HepG2 (cell line): ENCODE results near the gene SMARCB1. TPM values are rescaled to one million over a fixed set of nuclear protein-coding genes. Genes with fewer than 3 reads are reported as not detected.

ENCODE experiments used
- ATAC-seq: fragments of 200-7000 bp; cut with Tn5 transposase; 3 replicates; pipeline ENCODE4 v1.9.1; 2020; ENCODE audit warnings: mild to moderate bottlenecking, moderate library complexity
- BruUV-seq: library from RNA; stranded (reverse); fragments of 400-500 nt; replicated peaks from 2 replicates; lab custom pipeline; 2021; lab: Mats Ljungman, UMichigan
- CTCF ChIA-PET: fragments of 300-600 bp; formaldehyde crosslinking; extraction: SDS; loops from one replicate; lab custom pipeline; 2021; ENCODE audit warnings: low total read pairs, inconsistent platforms, low intra/inter-chr PET ratio; lab: Yijun Ruan, JAX
- POLR2A ChIA-PET: fragments of 350-600 bp; sonication (Branson Sonifier 250); formaldehyde crosslinking; loops from one replicate; lab custom pipeline; 2020; ENCODE audit warnings: antibody characterized with exemption, inconsistent platforms; lab: Yijun Ruan, JAX
- DNase-seq: peaks from one replicate; pipeline ENCODE4 v3.0.0-alpha.2; 2015; ENCODE audit warnings: low spot score
- FAIRE-seq: peaks from 3 replicates; lab custom pipeline; 2011; peaks lifted over from hg19 to GRCh38; lab: Jason Lieb, UNC
- H2AFZ ChIP-seq: one replicate; pipeline ENCODE4 v1.6.1; 2011; ENCODE audit warnings: low read length, inconsistent platforms
- H3K27ac ChIP-seq: fragments of 300-600 bp; 3 replicates; pipeline ENCODE4 v1.8.0; 2011; ENCODE audit warnings: mixed run types, mild to moderate bottlenecking, mixed read lengths, low read length, inconsistent platforms; ENCODE audit not compliant: insufficient read depth; ENCODE audit errors: extremely low read length
- H3K27me3 ChIP-seq, 2 experiments: fragments of 200-600 bp in 1 of 2; 2 replicates in 1 of 2; 3 replicates in 1 of 2; pipeline versions ENCODE4 v1.6.0 to v1.8.0; 2011; ENCODE audit warnings: low read length in 2 of 2, mild to moderate bottlenecking in 2 of 2, moderate library complexity in 2 of 2, inconsistent platforms in 1 of 2; ENCODE audit not compliant: insufficient read depth in 2 of 2, control insufficient read depth in 1 of 2
- H3K36me3 ChIP-seq, 2 experiments: fragments of 200-600 bp in 1 of 2; replicated peaks in 1 of 2; 2 replicates in 1 of 2; 3 replicates in 1 of 2; pipeline versions ENCODE4 v1.5.1 to v1.8.0; 2011; ENCODE audit warnings: low read length in 2 of 2, inconsistent platforms in 1 of 2; ENCODE audit not compliant: insufficient read depth in 2 of 2, control insufficient read depth in 1 of 2
- H3K4me1 ChIP-seq: 2 replicates; pipeline ENCODE4 v1.5.1; 2012; ENCODE audit warnings: low read length, inconsistent platforms; ENCODE audit not compliant: insufficient read depth
- H3K4me2 ChIP-seq: 2 replicates; pipeline ENCODE4 v1.6.0; 2011; ENCODE audit warnings: low read depth, low read length, inconsistent platforms
- H3K4me3 ChIP-seq, 3 experiments: fragments of 200-600 bp in 1 of 3; sonication (generic), shearing (Covaris generic) in 1 of 3; replicated peaks in 1 of 3; 2 replicates each; pipeline ENCODE4 v1.5.1; 2011 to 2016; ENCODE audit warnings: low read length in 3 of 3, inconsistent platforms in 2 of 3, low read depth in 2 of 3, mild to moderate bottlenecking in 2 of 3, control low read depth in 1 of 3, mixed read lengths in 1 of 3; ENCODE audit not compliant: insufficient read depth in 1 of 3
- H3K79me2 ChIP-seq: one replicate; pipeline ENCODE4 v1.6.1; 2011; ENCODE audit warnings: low read length, inconsistent platforms; ENCODE audit not compliant: insufficient read depth
- H3K9ac ChIP-seq: 2 replicates; pipeline ENCODE4 v1.6.0; 2011; ENCODE audit warnings: mild to moderate bottlenecking, low read depth, low read length, inconsistent platforms; ENCODE audit not compliant: insufficient read depth
- H3K9me3 ChIP-seq: 2 replicates; pipeline ENCODE4 v1.5.1; 2012; ENCODE audit warnings: mild to moderate bottlenecking, low read length
- H4K20me1 ChIP-seq: 2 replicates; pipeline ENCODE4 v1.6.0; 2011; ENCODE audit warnings: inconsistent platforms, mild to moderate bottlenecking, low read length, moderate library complexity; ENCODE audit not compliant: insufficient read depth
- HDAC6 ChIP-seq: fragments of 200-600 bp; sonication (generic); IDR thresholded peaks from 2 replicates; pipeline ENCODE4 v1.7.0; 2017; ENCODE audit warnings: mild to moderate bottlenecking, antibody characterized with exemption, low read length, low read depth
- RCOR2 ChIP-seq: IDR thresholded peaks from 2 replicates; pipeline ENCODE4 v1.6.1; 2016; ENCODE audit warnings: missing biosample characterization, missing genetic modification reagents
- SRSF9 ChIP-seq: fragments of 200-400 bp; formaldehyde crosslinking; IDR thresholded peaks from 2 replicates; pipeline ENCODE4 v1.6.1; 2018; ENCODE audit warnings: borderline replicate concordance, mild to moderate bottlenecking, low read depth, low read length; ENCODE audit not compliant: insufficient read depth, poor library complexity, severe bottlenecking
- TAF1 ChIP-seq: sonication (generic); formaldehyde crosslinking; IDR thresholded peaks from 2 replicates; pipeline ENCODE4 v1.4.0; 2020; ENCODE audit warnings: missing genetic modification reagents
- TBP ChIP-seq: sonication (generic); formaldehyde crosslinking; IDR thresholded peaks from 2 replicates; pipeline ENCODE4 v1.5.0; 2020; ENCODE audit warnings: missing genetic modification reagents
- U2AF1 ChIP-seq: fragments of 200-400 bp; formaldehyde crosslinking; optimal IDR thresholded peaks from 2 replicates; pipeline ENCODE3; 2017; ENCODE audit warnings: mild to moderate bottlenecking, low read depth, low read length
- ZNF672 ChIP-seq: sonication (generic); formaldehyde crosslinking; IDR thresholded peaks from 2 replicates; pipeline ENCODE4 v1.8.1; 2022; ENCODE audit warnings: missing genetic modification reagents
- ZNF710 ChIP-seq: sonication (generic); formaldehyde crosslinking; IDR thresholded peaks from 2 replicates; pipeline ENCODE4 v1.5.0; 2020; ENCODE audit warnings: mild to moderate bottlenecking, missing genetic modification reagents, borderline replicate concordance
- ZNF790 ChIP-seq: sonication (generic); formaldehyde crosslinking; IDR thresholded peaks from 2 replicates; pipeline ENCODE4 v1.8.0; 2022; ENCODE audit warnings: missing genetic modification reagents, mild to moderate bottlenecking, borderline replicate concordance
- ZNF883 ChIP-seq: sonication (generic); formaldehyde crosslinking; IDR thresholded peaks from 2 replicates; pipeline ENCODE4 v1.5.1; 2020; ENCODE audit warnings: mild to moderate bottlenecking, missing genetic modification reagents; ENCODE audit errors: not compliant biosample characterization
- ZSCAN30 ChIP-seq: sonication (generic); formaldehyde crosslinking; IDR thresholded peaks from 2 replicates; pipeline ENCODE4 v1.5.0; 2020; ENCODE audit warnings: mild to moderate bottlenecking, missing genetic modification reagents
- WGBS: methylation state at CpG from one replicate; pipeline ENCODE4 v1.1.6; 2017; ENCODE audit warnings: low lambda C conversion rate; 5-methylcytosine and 5-hydroxymethylcytosine counted together
- in situ Hi-C: cut with HindIII; loops from 2 replicates; pipeline ENCODE4 v1.10.0; 2017; ENCODE audit warnings: low pct_unique_long_range_greater_than_20kb; ENCODE audit not compliant: extremely low pct_ligation_motif_present
- intact Hi-C: fragments of 100-400 bp; cut with micrococcal nuclease; formaldehyde crosslinking; loops from one replicate; pipeline ENCODE4 v1.10.0; 2022; ENCODE audit not compliant: unreplicated experiment
- polyA plus RNA-seq, 8 experiments: library from polyadenylated mRNA; depleted of rRNA in 3 of 8; stranded (reverse) in 7 of 8; unstranded in 1 of 8; fragments of >200 nt; fragmentation: Illumina TruSeq in 4 of 8; extraction: Trizol in 4 of 8; gene quantifications; 2 replicates each; pipeline versions ENCODE4 v1.2.1 to v1.2.3, GENCODE V29; 2011 to 2016; ENCODE audit warnings: low read depth in 4 of 8, missing spikeins in 1 of 8, mixed read lengths in 1 of 8; ENCODE audit not compliant: insufficient read depth in 1 of 8
- total RNA-seq, 5 experiments: library from RNA; depleted of rRNA; stranded (reverse); fragments of >200 nt; fragmentation: Illumina TruSeq; extraction: Trizol; gene quantifications; 2 replicates each; pipeline ENCODE4 v1.2.3, GENCODE V29; 2016; ENCODE audit warnings: low read depth in 1 of 5
- TF ChIP-seq, protein P1 (sequence below): sonication (generic); formaldehyde crosslinking; conservative IDR thresholded peaks from 2 replicates; pipeline ENCODE4 v1.5.0; 2020; ENCODE audit warnings: missing genetic modification reagents
- TF ChIP-seq, protein P2 (sequence below): sonication (generic); formaldehyde crosslinking; IDR thresholded peaks from 2 replicates; pipeline ENCODE4 v1.5.0; 2020; ENCODE audit warnings: mild to moderate bottlenecking, missing genetic modification reagents, borderline replicate concordance

Gene SMARCB1
- total and polyA plus RNA-seq, 2 of the 13 experiments (the other 11 are each of a cell fraction or from before 2014, with no cell fraction given): 74.0 to 166 TPM

- peak; percentile 15 for TF ChIP-seq ZNF883
- no peak for TF ChIP-seq SRSF9
Measured at GRCh38 chr22:23857606-23858483, 71.1 kb downstream of the SMARCB1 start, which contains the start of gene SLC2A11 (continued).

- H3K4me3 ChIP-seq: peak overlapping the region; percentile 65 to 89 (median 75)
- 89% methylated on average over 7 of the region's 7 CpGs for WGBS
- intact Hi-C loops (loop anchor here (5.0 kb wide), 1 partner anchor 71 kb away; the partner anchor contains the start of gene SMARCB1), in situ Hi-C loops (no loop called here)
- H3K27me3 ChIP-seq: no peaks in the 10 kb centered on the region; a peak in 1 of 5 replicates
- H2AFZ ChIP-seq: no peak overlapping the region
- H3K79me2 ChIP-seq: peaks cover 7% of the 10 kb centered on the region
- no TSS peak for BruUV-seq
- peak overlapping the region; percentile 74 for H3K9ac ChIP-seq
- peaks cover 25% of the 10 kb centered on the region for H3K4me1 ChIP-seq
- no peaks in the 10 kb centered on the region for H3K9me3 ChIP-seq
- no peaks in the 10 kb centered on the region for H3K36me3 ChIP-seq
- ChIA-PET POLR2A (interaction anchor here (1.6 to 3.2 kb wide), 3 partner anchors 13 to 91 kb away, joined by 12 to 57 read pairs (median 56); partner anchors contain the start of genes CHCHD10 and MIF), CTCF (no interaction called here)
- no peak for ATAC-seq
- peak overlapping the region; percentile 100 for H3K4me2 ChIP-seq
- no peak for DNase-seq
- H3K27ac ChIP-seq: peak overlapping the region; percentile 81
- no peaks in the 10 kb centered on the region for H4K20me1 ChIP-seq
- FAIRE-seq: no peak
- TF ChIP-seq ZNF790 (no peak), ZNF672 (CRISPR knock-in tag) (no peak), HDAC6 (no peak), TBP (no peak), ZNF710 (CRISPR knock-in tag) (no peak), U2AF1 (no peak), TAF1 (CRISPR knock-in tag) (no peak), RCOR2 (CRISPR knock-in tag) (no peak), ZSCAN30 (CRISPR knock-in tag) (no peak)
- TF ChIP-seq, protein P1, sequence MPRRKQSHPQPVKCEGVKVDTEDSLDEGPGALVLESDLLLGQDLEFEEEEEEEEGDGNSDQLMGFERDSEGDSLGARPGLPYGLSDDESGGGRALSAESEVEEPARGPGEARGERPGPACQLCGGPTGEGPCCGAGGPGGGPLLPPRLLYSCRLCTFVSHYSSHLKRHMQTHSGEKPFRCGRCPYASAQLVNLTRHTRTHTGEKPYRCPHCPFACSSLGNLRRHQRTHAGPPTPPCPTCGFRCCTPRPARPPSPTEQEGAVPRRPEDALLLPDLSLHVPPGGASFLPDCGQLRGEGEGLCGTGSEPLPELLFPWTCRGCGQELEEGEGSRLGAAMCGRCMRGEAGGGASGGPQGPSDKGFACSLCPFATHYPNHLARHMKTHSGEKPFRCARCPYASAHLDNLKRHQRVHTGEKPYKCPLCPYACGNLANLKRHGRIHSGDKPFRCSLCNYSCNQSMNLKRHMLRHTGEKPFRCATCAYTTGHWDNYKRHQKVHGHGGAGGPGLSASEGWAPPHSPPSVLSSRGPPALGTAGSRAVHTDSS (CRISPR knock-in tag): no peak
- TF ChIP-seq, protein P2, sequence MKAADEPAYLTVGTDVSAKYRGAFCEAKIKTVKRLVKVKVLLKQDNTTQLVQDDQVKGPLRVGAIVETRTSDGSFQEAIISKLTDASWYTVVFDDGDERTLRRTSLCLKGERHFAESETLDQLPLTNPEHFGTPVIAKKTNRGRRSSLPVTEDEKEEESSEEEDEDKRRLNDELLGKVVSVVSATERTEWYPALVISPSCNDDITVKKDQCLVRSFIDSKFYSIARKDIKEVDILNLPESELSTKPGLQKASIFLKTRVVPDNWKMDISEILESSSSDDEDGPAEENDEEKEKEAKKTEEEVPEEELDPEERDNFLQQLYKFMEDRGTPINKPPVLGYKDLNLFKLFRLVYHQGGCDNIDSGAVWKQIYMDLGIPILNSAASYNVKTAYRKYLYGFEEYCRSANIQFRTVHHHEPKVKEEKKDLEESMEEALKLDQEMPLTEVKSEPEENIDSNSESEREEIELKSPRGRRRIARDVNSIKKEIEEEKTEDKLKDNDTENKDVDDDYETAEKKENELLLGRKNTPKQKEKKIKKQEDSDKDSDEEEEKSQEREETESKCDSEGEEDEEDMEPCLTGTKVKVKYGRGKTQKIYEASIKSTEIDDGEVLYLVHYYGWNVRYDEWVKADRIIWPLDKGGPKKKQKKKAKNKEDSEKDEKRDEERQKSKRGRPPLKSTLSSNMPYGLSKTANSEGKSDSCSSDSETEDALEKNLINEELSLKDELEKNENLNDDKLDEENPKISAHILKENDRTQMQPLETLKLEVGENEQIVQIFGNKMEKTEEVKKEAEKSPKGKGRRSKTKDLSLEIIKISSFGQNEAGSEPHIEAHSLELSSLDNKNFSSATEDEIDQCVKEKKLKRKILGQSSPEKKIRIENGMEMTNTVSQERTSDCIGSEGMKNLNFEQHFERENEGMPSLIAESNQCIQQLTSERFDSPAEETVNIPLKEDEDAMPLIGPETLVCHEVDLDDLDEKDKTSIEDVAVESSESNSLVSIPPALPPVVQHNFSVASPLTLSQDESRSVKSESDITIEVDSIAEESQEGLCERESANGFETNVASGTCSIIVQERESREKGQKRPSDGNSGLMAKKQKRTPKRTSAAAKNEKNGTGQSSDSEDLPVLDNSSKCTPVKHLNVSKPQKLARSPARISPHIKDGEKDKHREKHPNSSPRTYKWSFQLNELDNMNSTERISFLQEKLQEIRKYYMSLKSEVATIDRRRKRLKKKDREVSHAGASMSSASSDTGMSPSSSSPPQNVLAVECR (CRISPR knock-in tag): no peak
Measured at GRCh38 chr22:23858484-23858815, 71.7 kb downstream of the SMARCB1 start.
